Loucy (cell line): Measurements from ENCODE around the gene TENM3.

Experiments
- H2AFZ ChIP-seq: fragments of 200-600 bp; sonication (generic); 2 replicates; pipeline ENCODE4 v1.6.0; 2016; ENCODE audit warnings: antibody characterized with exemption, mild to moderate bottlenecking, low read length, moderate library complexity
- H3F3A ChIP-seq: fragments of 200-600 bp; 2 replicates; pipeline ENCODE4 v1.6.0; 2016; ENCODE audit warnings: antibody characterized with exemption, low read depth, mild to moderate bottlenecking
- H3K27me3 ChIP-seq: fragments of 200-600 bp; sonication (generic); 2 replicates; pipeline ENCODE4 v1.6.1; 2014; ENCODE audit warnings: low read length, mild to moderate bottlenecking; ENCODE audit not compliant: insufficient read depth, poor library complexity, severe bottlenecking
- H3K36me3 ChIP-seq: fragments of 200-600 bp; sonication (generic); 2 replicates; pipeline ENCODE4 v1.6.1; 2016; ENCODE audit warnings: low read length; ENCODE audit not compliant: insufficient read depth
- H3K4me1 ChIP-seq: fragments of 200-600 bp; sonication (generic); 2 replicates; pipeline ENCODE4 v1.5.1; 2014; ENCODE audit warnings: low read length, mild to moderate bottlenecking; ENCODE audit not compliant: insufficient read depth, poor library complexity, severe bottlenecking
- H3K4me2 ChIP-seq: fragments of 200-600 bp; sonication (generic); 2 replicates; pipeline ENCODE4 v1.6.0; 2014; ENCODE audit warnings: antibody characterized with exemption, low read length, low read depth, mild to moderate bottlenecking; ENCODE audit not compliant: poor library complexity, severe bottlenecking
- H3K4me3 ChIP-seq: fragments of 200-600 bp; sonication (generic); 2 replicates; pipeline ENCODE4 v1.5.1; 2014; ENCODE audit warnings: low read length, mild to moderate bottlenecking, mixed read lengths; ENCODE audit not compliant: poor library complexity, severe bottlenecking
- H3K79me2 ChIP-seq: fragments of 200-600 bp; sonication (generic); 2 replicates; pipeline ENCODE4 v1.6.1; 2014; ENCODE audit warnings: low read length; ENCODE audit not compliant: insufficient read depth
- H3K9ac ChIP-seq: fragments of 200-600 bp; sonication (generic); 2 replicates; pipeline ENCODE4 v1.6.0; 2014; ENCODE audit warnings: mild to moderate bottlenecking, low read depth, low read length, moderate library complexity; ENCODE audit not compliant: poor library complexity, severe bottlenecking
- H3K9me2 ChIP-seq: fragments of 200-600 bp; sonication (generic); replicated peaks from 2 replicates; pipeline ENCODE4 v1.6.1; 2016; ENCODE audit warnings: low read depth, low read length, mixed read lengths
- H3K9me3 ChIP-seq: fragments of 200-600 bp; sonication (generic); 2 replicates; pipeline ENCODE4 v1.6.1; 2014; ENCODE audit warnings: mild to moderate bottlenecking, antibody characterized with exemption, low read length, low read depth; ENCODE audit not compliant: insufficient read depth
- H4K20me1 ChIP-seq: fragments of 200-600 bp; sonication (generic); 2 replicates; pipeline ENCODE4 v1.6.0; 2014; ENCODE audit warnings: antibody characterized with exemption, low read length, mild to moderate bottlenecking; ENCODE audit not compliant: insufficient read depth, poor library complexity, severe bottlenecking
- EZH2phosphoT487 ChIP-seq: fragments of 200-600 bp; IDR thresholded peaks from 2 replicates; pipeline ENCODE4 v1.6.1; 2018; ENCODE audit warnings: antibody characterized with exemption, mild to moderate bottlenecking, moderate library complexity, borderline replicate concordance
- TF ChIP-seq, protein P1 (sequence below): fragments of 200-600 bp; sonication (generic); conservative IDR thresholded peaks from 2 replicates; pipeline ENCODE4 v1.5.1; 2014; ENCODE audit warnings: mild to moderate bottlenecking, antibody characterized with exemption, low read length

The TENM3 gene

GRCh38 chr4:182847576-182848450, 604.6 kb downstream of the TENM3 start:
- Histone ChIP-seq H3K27me3 (no peaks in the 10 kb centered on the region), H3F3A (no peaks in the 10 kb centered on the region), H2AFZ (no peak overlapping the region), H4K20me1 (no peaks in the 10 kb centered on the region), H3K4me2 (no peak overlapping the region), H3K4me3 (no peak overlapping the region), H3K36me3 (no peaks in the 10 kb centered on the region), H3K9me2 (no peaks in the 10 kb centered on the region), H3K9me3 (no peaks in the 10 kb centered on the region), H3K79me2 (no peaks in the 10 kb centered on the region), H3K4me1 (no peaks in the 10 kb centered on the region), H3K9ac (no peak overlapping the region)
- TF ChIP-seq, protein P1, sequence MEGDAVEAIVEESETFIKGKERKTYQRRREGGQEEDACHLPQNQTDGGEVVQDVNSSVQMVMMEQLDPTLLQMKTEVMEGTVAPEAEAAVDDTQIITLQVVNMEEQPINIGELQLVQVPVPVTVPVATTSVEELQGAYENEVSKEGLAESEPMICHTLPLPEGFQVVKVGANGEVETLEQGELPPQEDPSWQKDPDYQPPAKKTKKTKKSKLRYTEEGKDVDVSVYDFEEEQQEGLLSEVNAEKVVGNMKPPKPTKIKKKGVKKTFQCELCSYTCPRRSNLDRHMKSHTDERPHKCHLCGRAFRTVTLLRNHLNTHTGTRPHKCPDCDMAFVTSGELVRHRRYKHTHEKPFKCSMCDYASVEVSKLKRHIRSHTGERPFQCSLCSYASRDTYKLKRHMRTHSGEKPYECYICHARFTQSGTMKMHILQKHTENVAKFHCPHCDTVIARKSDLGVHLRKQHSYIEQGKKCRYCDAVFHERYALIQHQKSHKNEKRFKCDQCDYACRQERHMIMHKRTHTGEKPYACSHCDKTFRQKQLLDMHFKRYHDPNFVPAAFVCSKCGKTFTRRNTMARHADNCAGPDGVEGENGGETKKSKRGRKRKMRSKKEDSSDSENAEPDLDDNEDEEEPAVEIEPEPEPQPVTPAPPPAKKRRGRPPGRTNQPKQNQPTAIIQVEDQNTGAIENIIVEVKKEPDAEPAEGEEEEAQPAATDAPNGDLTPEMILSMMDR, result no peak
- TF ChIP-seq EZH2phosphoT487, result no peak

GRCh38 chr4:182848685-182849084, 605.5 kb downstream of the TENM3 start:
- Histone ChIP-seq H4K20me1 (no peaks in the 10 kb centered on the region), H3K9me3 (no peaks in the 10 kb centered on the region), H3K36me3 (no peaks in the 10 kb centered on the region), H3K4me1 (no peaks in the 10 kb centered on the region), H2AFZ (no peak overlapping the region), H3F3A (no peaks in the 10 kb centered on the region), H3K9me2 (no peaks in the 10 kb centered on the region), H3K4me2 (no peak overlapping the region), H3K4me3 (no peak overlapping the region), H3K27me3 (no peaks in the 10 kb centered on the region), H3K9ac (no peak overlapping the region), H3K79me2 (no peaks in the 10 kb centered on the region)
- TF ChIP-seq EZH2phosphoT487, result no peak
- TF ChIP-seq, protein P1, result no peak
